Activated T-helper 9 cell treated with anti-CD3 and anti-CD28 coated beads, Interleukin-2, amount 50 U/mL, for 16 hours (primary cell): Measurements from ENCODE around the gene ZBTB16.

Experiments
- DNase-seq: peaks from one replicate; pipeline ENCODE4 v3.0.0-alpha.2; 2020; ENCODE audit warnings: low read depth

The ZBTB16 gene

DNA sequence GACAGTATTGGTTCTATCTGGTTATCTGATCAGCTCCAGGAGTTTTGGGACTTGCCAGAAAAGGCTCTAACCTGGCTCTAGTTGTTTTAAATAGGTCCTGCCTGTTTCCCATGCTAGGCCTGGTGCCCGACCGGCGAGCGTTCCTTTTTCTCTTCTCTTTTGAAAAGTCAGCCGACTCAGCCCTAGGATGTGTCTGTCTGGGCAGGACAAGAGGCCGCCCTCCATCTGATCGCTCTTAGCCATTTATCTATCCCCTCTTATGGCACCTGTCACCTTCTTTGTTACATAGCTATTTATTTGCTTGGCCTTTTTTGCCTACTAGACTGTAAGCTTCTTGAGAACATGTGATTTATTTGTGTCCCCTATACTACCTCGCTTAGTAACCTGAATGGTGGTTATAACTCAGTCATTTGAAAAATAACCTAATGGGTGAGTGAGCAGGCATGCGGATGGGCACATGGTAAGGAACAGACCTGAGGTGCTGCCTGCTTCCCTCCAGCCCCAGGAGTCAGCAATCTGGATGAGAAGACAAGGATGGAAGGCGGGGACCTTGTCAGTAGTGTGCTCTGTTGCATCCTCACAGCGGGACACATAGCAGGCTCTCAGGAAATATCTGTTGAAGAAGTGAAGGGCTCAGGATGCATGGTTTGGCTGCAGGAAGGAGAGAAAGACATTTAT, 108.4 kb downstream of the ZBTB16 start:
- no peak for DNase-seq

GRCh38 chr11:114168691-114169090, 109.2 kb downstream of the ZBTB16 start:
- DNase-seq: no peak

DNA sequence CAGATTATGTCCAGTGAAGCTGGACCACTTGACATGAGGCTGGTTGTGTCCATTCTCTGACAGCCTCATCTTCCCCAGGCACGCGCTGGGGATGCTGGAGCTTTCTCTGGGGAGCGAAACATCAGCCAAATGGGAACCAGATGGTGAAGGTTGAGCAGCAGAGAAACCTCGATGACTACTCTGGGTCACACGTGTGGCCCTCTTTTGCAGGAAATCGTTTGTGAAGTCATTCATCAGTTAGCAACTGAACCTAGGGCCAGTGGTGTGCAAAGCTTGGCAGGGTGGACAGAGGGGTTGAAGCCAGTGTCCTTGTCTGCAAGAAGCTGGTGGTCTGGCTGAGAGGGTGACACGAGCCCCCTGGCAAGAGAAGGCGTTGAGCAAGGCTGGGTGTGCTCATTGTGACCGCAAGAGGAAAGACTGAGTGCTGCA, 109.8 kb downstream of the ZBTB16 start:
- no peak for DNase-seq

GRCh38 chr11:114169821-114170220, 110.3 kb downstream of the ZBTB16 start:
- no peak for DNase-seq

GRCh38 chr11:114170226-114170625, 110.7 kb downstream of the ZBTB16 start:
- DNase-seq: no peak

- DNase-seq: no peak
These were observed 111.9 kb downstream of the ZBTB16 start for GRCh38 chr11:114171257-114172054.

- no peak for DNase-seq
These were observed 112.7 kb downstream of the ZBTB16 start for GRCh38 chr11:114172055-114172861.

DNA sequence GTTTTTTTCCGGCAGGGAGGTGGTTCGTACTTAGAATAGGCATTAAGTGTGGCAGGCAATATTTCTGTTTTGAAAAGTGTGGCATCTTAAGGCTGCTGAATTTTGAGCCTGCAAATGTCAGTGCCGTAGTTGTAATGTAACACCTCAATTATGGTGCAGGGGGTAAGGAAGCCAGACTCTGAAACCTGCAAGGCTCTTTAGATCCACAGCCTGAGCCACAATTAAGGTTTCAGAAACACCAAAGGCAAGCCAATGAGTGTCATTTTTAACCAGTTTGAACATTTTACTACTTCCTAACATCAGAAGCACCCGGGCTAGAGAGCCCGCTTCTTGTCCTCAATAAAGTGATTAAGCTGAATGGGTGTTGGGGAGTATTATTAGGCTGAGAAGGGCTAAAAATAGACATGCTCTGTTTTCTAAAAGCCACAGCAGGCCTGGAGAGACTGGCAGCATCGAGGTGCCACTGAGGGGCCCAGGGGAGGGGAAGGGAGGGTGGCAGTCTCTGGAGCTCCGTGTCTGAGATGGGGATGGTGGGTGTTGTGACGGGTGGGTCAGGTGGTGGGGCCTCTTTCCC, 113.4 kb downstream of the ZBTB16 start:
- no peak for DNase-seq

DNA sequence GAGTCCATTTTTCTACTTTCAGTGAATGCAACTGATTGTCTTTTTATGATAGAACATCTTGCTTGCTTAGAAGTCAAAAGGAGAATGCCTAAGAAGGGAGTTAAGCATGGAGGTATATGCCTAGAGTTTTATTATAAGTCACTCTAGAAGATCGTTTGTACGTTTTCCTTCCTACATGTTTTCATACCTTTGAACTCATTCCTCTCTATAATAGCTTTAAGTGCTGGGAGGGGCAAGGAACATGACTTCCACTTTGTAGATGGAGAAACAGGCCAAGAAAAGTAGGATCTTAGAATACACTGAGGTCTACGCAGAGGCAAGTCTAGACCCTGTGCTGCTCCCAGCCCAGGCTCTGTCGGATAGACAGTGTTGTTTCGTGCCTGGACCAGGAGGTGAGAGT, 114.3 kb downstream of the ZBTB16 start:
- DNase-seq: no peak

GRCh38 chr11:114174712-114175495, 115.4 kb downstream of the ZBTB16 start:
- no peak for DNase-seq

- no peak for DNase-seq
These were observed 116.2 kb downstream of the ZBTB16 start for GRCh38 chr11:114175706-114176105.

GRCh38 chr11:114176321-114176720, 116.8 kb downstream of the ZBTB16 start:
- DNase-seq: no peak

DNA sequence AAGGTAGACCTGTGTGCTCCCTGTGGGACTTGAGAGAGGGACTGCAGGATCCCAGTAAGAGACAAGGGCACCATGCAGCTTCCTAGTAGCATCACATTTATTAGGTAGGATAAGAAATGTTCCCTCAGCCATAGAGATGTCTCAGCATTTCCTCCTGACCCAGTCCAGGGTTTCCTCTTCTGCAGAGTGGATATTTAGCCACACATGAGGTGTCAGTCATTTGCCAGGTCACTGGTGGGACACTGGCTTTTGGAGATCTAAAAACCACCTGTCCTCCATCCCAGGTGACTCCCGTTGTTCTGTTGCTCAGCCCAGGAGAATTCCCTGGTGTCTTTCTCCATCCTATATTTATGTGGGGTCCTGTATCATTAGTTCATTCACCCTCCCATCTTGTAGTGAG, 119.1 kb downstream of the ZBTB16 start:
- no peak for DNase-seq

GRCh38 chr11:114179234-114179941, 119.9 kb downstream of the ZBTB16 start:
- no peak for DNase-seq

DNA sequence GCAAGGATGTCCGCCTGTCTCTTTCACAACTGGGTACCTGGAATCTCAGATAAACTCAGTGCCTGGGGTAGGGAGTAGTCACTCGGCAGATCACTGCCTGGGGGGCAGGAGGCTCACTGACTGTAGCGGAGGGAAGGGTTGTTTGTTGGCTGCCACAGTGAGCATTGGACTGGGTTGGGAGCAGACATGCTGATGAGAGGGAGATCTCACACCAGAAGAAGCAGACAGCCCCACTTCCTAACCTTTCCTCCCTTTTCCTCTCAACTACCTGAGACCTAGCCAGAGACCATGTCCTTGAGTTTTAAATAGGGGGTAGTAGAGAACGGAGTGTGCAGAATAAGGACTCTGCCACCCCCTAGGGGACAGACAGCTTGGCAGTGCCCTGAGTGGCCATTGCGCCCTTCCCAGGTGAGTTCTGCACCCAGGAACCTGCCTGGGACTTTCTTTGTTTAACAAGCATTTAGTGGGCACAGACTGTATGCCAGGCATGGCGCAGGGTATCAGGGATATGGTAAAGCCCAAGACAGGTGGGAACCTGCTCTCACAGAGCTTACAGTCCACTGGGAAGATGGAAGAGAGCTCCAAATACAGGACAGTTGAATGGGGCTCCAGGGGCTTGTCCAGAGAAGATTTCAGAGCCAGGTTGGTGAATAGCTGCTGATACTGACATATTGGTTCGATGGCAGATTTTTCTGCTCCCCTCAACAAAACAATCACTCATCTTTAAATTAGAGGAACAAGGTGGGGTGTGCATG, 121.0 kb downstream of the ZBTB16 start:
- no peak for DNase-seq

DNA sequence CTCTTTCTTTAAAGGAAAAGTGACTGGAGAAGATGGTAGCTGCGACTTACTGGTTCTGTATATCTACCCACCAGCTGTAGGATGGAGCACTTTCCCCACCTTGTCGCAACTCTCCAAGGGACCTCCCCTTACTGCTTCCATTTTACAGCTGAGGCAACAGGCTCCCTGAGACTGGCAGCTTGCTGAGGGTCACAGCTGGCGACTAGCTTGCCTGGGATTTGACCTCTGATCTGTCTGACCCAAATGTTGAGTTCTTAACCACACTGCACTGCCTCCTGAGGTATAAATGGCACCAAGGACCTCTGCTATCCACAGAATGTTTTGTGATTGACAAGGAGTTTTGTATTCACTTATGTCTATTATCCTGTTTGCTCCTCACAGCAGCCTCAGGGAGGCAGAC, 121.7 kb downstream of the ZBTB16 start:
- DNase-seq: no peak

- no peak for DNase-seq
These were observed 122.2 kb downstream of the ZBTB16 start for GRCh38 chr11:114181752-114182151.

DNA sequence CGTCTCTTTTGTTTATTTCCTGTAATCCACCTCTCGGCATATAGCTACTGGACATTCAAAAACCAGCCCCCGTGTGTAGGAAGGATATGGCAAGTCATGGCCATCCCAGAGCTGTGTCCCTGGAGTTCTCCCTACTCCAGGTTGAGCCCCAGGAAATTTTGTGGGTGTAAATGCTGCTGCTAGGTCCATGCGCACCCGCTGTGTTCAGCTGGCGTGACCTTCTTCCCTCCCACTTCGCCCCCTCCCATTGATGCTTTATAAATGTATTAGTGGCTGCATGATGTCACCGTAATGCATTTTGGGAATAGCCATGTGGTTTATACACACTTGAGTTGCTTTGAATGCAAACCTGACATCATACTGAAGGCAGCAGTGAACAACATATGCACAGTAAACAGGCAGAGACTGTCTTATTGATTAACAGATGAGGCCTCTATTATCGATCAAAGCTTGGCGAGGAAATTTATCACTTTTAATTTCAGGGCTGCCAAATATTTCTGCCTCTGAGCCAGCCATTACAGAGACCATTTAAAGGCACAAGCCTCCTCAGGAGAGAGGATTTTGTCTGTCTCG, 123.0 kb downstream of the ZBTB16 start:
- DNase-seq: no peak

DNA sequence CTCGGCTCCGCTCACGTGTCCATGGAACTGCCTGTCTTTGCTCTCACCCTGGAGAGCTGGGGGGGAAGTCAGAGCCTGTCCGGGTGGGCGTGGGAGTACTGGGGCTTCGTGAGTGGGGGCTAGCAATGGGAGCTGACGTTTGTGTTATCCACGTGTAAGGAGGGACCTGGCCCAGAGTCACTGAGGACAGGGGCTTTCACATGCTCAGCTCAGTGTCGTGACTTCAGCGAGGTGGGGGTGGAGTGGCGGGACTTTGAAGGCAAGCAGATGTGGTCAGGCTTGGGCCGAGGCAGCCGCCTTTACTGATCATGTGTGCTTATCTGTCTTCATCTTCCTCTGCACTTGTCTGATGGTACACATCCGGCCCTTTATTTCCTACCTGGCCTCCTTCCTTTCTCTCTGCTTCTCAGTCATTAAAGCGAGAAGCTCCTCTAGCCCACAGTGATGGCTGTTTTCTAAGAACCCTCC, 123.6 kb downstream of the ZBTB16 start:
- peak; percentile 26 for DNase-seq

- no peak for DNase-seq
These were observed 125.9 kb downstream of the ZBTB16 start for GRCh38 chr11:114185436-114185835.
